ENCODE measurements around the gene CASK. TPM values are rescaled to one million over a fixed set of nuclear protein-coding genes. Genes with fewer than 3 reads are reported as not detected.
A peak's percentile ranks its signal among the peaks of the same experiment; 100 is the strongest.

CASK gene
- total and polyA plus RNA-seq, 9 of the 15 experiments (the other 6 are each of a cell fraction or from before 2014, with no cell fraction given), result 1.3 to 7.4 (median 5.2) TPM

GRCh38 chrX:41956027-41956426 lies 32.7 kb upstream of the CASK start (continued):
- TF ChIP-seq ATF3 (IDR thresholded peaks at IDR 0.05), result peak; percentile 90
- no peak; the same call in 1 of the 2 replicates for TF ChIP-seq ATF3 (CRISPR knock-in tag; conservative IDR thresholded peaks at IDR 0.05)
- no peak for TF ChIP-seq ZNF239 (CRISPR knock-in tag; IDR thresholded peaks at IDR 0.05)
- TF ChIP-seq ZFX (CRISPR knock-in tag; IDR thresholded peaks at IDR 0.05), result peak; percentile 67
- no peak for TF ChIP-seq KAT2B (IDR thresholded peaks at IDR 0.05; ENCODE audit: low read depth, low read length)
- TF ChIP-seq HOMEZ (CRISPR knock-in tag; IDR thresholded peaks at IDR 0.05), result no peak
- TF ChIP-seq ZMIZ1 (IDR thresholded peaks at IDR 0.05; ENCODE audit: low read depth in 2 of 2, low read length in 2 of 2), result 0 out of 4 replicates have a peak, but pooled peaks of 1 of the 2 experiments have one; percentile 38
- TF ChIP-seq ZNF165 (CRISPR knock-in tag; IDR thresholded peaks at IDR 0.05; ENCODE audit: borderline replicate concordance), result no peak
- TF ChIP-seq TFE3 (CRISPR knock-in tag; IDR thresholded peaks at IDR 0.05), result no peak
- TF ChIP-seq ARID3B (CRISPR knock-in tag; IDR thresholded peaks at IDR 0.05; ENCODE audit: borderline replicate concordance), result no peak
- peak; percentile 26; the same call in 1 of the 2 replicates for TF ChIP-seq SMARCC2 (IDR thresholded peaks at IDR 0.05; ENCODE audit: low read depth)
- no peak for TF ChIP-seq PTRF (tag; IDR thresholded peaks at IDR 0.05)
- no peak for TF ChIP-seq CBX8 (IDR thresholded peaks at IDR 0.05; ENCODE audit: borderline replicate concordance, extremely low read depth, low read depth, low read length, poor library complexity, severe bottlenecking)
- no peak for TF ChIP-seq HNRNPUL1 (IDR thresholded peaks at IDR 0.05; ENCODE audit: low read length)
